HG03565 (cell line): ENCODE measurements around the gene DAZAP1.
A peak's percentile ranks its signal among the peaks of the same experiment; 100 is the strongest.
"Not testable (repeated sequence)": the region's sequence is repeated elsewhere in the genome, so short reads cannot be mapped to it uniquely, and the experiment has no call there.

Experiments used
- ATAC-seq: cut with Tn5 transposase; IDR thresholded peaks from one replicate; pipeline ENCODE4 v1.9.1; 2021; ENCODE audit warnings: mild to moderate bottlenecking, moderate library complexity; ENCODE audit not compliant: unreplicated experiment

The DAZAP1 gene

DNA sequence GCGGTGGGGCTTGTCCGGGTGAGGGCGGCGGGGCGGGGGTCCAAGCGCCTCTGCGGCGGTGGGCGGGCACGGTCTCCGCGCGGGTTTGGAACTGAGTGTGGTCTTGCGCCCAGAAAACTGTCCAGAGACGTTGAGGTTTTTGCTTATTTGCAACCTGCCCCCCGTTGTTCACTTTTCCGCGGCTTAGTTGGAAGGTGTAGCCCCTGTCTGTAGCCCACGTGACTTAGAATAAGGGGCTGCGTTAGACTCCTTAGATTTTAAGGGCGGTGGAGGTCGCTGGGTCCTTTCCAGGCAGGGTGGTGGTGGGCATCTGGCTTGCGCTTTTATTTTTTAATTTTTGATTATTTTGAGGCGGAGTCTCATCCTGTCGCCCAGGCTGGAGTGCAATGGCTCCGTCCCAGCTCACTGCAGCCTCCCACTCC, 31.6 kb downstream of the DAZAP1 start:
- no peak for ATAC-seq

DNA sequence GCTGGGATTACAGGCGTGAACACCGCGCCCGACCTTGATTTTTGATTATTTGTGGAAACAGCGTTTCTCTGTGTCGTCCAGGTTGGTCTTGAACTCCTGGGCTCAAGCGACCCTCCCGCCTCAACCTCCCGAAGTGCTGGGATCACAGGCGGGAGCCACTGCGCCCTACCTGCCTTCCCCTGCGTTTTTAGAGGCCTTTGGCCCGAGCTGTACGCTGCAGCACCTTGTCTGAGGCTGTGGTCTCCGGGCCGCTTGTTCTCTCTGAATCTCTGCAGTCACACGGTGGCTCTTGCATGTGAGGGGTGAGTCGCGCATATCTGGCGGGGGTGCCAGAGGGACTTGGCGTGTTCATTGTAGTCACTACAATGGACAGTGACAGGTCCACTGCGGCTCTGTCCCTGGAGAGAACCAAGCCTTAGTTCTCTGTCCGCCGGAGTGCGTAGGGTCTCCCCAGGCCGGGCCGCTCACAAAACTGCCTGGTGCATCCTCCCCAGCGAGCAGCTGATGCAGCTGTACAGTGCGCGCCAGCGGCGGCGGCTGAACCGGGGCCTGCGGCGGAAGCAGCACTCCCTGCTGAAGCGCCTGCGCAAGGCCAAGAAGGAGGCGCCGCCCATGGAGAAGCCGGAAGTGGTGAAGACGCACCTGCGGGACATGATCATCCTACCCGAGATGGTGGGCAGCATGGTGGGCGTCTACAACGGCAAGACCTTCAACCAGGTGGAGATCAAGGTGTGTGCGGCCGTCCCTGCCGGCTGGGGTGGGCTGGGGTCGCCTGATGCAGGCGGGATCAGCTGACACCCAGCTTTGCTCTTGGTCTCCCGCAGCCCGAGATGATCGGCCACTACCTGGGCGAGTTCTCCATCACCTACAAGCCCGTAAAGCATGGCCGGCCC, 32.4 kb downstream of the DAZAP1 start:
- not testable (repeated sequence) for ATAC-seq

DNA sequence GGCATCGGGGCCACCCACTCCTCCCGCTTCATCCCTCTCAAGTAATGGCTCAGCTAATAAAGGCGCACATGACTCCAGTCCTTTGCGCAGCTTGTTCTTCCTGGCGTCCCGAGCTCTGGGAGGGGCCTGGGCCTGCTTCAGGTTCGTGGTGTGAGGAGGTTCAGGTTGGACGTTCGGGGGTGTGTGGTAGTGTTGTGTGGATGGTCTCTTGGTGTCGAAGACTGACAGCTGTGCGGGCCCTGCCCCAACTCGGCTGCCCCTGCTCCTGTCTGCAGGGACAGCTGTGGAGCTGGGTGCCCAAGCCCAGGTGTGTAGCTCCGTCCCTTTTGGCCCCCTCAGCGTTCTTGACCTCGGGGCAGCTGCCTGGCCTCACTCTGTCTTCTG, 33.0 kb downstream of the DAZAP1 start:
- ATAC-seq, result no peak

DNA sequence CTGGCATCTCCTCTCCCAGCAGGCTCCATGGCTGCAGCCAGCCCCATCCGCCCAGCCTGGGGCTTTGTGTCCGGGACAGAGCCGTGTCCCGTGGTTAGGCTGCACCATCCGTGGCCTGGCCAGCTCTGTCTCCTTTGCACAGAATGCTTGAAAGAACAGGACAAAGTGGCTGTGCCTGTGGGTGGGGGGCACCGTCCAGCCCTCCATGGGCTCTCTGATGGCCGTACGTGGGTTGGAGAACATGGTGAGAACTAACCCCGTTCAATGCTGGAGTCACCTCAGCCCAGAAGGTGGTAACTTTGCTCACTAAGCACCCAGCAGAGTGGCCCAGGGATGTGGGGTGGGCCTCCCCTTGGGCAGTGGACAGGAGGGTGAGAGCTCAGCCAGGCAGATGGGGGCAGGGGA, 33.6 kb downstream of the DAZAP1 start:
- ATAC-seq, result no peak

DNA sequence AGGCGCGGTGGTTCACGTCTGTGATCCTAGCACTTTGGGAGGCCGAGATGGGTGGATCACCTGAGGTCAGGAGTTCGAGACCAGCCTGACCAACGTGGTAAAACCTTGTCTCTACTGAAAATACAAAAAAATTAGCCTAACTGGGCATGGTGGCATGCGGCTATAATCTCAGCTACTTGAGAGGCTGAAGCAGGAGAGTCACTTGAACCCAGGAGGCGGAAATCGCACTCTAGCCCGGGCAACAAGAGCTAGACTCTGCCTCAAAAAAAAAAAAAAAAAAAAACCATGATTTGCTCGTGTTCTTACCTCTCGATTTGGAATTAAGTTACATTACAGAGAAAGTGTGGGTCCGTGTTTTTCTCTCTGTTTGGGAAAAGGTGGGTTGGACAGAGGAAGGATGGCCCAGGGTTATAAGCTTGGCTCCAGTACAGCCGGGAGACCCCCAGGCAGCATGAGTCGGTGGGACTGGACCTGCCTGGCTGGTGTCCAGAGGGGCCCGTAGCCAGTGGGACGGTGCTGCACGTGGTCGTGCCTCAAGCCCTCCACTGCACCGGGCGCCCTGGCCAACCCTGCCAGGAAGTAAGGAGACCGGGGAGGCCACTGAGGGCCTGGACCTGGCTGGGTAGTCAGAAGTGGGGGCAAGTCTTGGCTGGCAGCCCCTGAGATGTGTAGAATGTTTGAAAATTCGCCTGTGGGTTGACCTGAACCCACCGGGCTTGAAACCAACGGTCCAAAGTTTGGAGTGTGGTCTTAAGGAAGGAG, 34.5 kb downstream of the DAZAP1 start:
- no peak for ATAC-seq

DNA sequence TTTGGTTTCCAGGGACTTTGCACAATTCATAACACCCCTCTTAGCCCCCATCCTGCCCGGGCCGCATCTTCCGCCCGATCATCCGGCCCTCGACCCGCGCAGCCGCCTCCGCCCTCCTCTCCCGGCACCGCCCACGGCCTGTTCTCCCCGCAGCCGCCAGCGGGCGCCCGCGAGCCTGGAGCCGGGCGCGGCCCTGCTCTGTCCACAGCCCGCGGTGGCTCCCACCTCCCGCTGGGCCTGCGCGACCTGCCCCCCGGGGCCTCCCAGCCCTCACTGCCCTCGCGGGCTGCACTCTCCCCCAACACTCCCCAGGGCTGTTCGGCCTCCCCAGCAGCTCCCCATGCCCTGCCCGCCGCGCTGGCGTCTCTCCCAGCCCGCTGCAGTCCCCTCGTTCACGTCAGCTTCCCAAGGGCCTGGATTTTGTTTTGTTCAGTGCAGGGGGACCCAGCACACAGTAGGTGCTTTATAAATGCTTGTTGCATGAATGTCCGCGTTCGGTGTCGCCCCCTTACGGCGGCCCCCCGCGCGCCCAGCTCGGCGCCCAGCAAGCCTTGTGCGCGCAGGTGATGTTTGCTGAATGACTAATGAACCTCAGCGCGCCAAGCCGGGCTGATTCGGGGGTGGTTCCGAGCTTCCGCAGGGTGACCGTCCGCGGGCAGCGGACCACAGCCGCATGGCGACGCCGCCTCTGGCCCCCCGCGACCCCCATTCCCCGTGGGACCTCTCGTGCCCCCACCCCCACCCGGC, 38.0 kb downstream of the DAZAP1 start:
- ATAC-seq, result peak; percentile 52

DNA sequence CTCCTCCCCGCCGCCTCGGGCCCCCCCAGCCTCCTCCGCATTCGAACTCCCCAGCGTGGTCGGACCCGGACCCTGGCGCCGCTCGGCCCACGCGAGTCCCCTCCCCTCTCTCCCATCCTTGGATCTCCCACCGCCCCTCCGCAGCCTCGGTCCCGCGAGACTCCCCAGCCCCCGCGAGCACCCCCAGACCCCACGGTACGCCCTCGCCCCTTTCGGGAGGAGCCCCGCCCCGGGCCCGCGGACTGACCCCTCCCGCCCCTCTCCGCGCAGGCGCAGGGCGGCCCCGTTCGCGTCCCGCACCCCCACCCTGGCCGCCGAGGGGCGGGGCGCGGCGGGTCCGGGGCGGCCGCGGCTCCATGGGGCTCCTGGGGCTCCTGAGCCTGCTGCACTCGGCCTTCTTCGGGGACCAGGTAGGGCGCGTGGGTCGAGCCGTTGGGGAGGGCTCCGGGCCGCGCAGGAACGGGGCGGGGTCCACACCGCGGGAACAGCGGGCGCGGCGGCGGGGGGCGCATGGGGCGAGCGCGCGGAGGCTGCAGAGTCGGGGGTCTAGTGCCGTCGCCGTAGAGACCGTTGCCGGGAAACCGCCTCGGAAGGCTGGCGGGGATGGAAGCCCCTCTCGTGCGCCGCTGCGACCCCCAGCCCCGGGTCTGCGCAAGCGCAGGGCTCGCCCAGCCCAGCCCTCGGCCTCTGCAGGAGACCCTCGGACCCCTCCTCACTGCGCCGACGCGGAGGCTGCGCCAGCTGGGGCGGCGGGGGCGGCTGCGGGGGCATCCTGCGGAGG, 38.7 kb downstream of the DAZAP1 start:
- ATAC-seq, result no peak

DNA sequence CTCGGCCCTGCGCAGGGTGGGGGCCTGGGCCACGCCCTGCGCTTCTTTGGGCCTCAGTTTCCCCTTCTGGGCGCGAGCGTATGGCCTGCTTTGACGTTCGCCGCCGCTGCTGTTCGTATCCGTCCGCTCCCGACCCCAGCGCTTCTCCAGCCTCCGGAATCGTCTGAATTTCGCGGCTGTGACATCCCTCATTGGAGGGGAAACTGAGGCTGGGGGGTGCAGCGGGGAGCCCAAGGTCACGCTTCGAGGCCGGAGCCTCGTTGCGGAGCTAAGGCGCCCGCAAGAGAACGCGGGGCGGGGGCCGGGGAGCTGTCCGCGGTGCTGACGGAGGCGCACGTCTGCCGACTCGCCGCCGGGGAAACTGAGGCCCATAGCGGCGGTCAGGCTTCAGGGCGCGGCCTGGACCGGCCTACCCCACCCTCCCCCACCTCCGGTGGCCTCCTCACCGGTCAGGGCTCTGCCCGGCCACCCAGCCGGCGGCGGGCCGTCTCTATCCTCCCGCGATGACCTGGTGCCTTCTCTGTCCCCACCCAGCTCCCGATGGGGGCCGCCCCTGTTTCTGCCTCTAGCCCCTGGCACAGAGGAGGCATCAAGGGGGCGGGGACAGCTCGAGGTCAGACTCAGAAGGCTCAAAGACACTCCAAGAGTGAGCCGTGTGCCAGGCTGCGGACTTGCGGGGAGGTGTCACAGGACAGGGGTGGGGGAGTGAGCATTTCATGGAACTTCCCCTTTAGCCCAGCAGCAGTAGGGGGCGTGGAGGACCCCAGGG, 39.5 kb downstream of the DAZAP1 start:
- ATAC-seq, result no peak

DNA sequence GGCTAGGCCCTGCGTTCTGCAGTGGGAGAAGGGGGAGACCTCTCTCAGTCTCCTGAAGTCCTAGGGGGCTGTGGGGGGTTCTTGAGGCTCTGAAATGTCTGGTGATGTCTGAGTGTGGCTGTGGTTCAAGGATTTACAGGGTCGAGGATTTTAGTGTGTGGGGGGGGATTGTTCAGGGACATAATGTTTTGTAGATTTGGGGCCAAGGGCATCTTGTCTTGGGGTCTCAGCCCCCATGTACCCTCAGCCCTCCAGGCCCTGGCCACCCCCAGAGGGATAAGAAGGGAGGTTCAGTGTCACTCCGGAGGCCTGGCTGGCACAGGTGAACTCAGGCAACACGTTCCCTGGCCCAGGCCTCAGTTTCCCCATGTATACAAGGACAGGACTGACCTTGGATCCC, 40.1 kb downstream of the DAZAP1 start:
- no peak for ATAC-seq

DNA sequence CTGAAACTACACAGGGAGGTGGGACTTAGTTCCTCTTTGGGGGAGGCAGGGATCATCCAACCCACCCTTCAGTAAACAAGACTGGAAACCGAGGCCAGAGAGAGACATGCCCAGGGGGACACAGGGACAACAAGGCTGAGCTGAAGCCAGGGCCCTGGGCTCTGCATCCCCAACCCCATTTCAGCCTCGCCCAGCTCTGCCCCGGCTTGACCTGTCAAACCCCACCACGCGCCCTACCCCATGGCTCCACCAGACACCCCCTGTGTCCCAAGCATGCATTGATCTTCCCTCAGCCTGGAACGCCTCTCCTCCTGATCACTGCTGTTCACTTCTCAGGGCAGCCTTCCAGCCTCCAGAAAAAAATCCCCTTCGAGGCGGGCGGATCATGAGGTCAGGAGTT, 40.6 kb downstream of the DAZAP1 start:
- no peak for ATAC-seq

DNA sequence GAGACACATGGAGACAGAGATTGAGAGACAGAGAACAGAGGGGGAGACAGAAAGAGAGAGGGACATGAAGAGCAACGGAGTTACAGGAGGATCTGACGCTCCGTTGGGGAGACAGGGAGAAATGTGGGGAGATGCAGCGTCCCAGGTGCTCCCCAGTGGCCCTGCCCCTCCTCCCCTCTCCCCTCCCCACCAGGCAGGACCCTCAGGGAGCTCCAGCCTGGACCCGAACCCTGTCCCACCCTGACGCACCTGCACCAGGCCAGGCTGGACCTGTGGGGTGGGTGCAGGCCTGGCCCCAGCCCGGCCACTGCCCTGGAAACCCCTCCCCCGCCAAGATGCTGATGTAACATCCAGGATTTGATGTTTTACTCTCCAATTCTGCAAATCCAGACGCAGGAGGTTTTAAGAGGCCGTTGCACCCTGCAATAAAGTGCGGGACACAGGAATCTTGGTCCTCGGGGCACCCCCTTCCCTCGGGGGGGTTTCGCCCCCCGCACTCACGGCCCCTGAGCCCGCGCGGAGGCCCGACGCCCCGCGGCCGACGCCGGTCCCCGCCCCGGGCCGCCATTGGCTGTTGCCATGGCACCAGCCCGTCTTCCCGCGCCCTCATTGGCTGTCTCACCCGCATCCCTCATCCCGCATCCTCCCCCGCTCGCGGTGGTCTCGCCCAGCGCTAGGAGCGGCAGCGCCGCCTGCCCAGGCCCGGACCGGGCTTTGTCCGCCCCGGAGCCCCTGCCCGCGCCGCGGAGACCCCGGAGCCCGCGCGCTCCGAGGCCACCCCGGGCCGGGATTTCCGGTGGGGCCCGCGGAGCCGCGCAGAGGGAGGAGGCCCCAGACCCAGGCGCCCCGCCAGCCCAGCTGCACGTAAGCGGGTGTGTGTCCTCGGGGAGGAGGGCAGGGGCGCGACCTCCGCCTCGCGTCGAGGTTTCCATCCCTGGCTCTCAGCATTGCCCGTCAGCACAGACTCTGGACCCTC, 42.4 kb downstream of the DAZAP1 start, which contains the start of gene APC2:
APC2 (plus strand) TSS at position 655 of the 976 bp plus-strand sequence. CDS start 2,881 bp downstream, outside the sequence.
- ATAC-seq, result no peak

DNA sequence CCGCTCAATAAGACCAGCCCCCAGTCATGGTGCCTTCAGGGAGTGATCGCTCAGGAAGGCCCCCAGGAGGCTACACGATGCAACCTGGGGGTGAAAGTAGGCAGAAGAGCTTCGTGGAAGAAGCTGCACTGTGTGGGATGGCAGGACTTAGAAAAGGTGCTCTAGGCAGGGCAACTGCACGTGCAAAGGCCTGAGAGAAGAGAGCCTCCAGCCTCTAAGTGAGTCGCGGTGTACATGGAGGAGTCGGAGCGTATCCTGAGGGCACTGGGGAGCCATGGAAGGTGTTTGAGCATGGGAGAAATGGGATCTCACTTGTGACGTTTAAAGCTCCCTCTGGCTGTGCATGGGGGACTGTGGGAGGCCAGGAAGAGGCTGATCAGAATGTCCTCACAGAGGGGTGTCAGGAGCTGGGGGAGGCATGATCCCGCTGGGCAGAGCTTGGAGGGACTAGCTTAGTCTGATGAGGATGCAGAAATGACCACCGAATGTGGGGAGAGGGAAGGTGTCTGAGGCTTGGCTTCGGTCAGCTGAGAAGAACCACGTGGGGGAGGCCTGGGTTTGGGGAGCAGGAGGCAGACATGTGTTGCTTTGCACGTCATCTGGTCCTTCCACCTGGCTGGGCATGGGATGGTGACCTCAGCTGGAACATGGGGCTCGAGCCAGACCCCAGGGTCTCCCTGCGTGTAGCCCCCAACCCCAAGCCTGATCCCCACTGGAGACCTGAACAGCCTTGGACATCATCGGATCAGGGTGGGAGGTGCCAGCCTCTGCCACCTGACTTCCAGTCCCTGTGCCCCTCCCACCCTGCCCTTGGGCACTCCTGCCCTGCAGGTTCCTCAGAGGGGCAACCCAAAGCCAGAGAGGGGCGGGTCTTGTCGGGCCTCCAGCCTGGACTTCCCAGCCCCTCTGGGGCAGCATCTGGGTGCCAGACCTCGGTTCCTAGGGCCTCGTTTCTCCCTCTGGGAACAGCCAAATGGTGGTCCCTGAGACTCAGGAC, 43.6 kb downstream of the DAZAP1 start:
- no peak for ATAC-seq

DNA sequence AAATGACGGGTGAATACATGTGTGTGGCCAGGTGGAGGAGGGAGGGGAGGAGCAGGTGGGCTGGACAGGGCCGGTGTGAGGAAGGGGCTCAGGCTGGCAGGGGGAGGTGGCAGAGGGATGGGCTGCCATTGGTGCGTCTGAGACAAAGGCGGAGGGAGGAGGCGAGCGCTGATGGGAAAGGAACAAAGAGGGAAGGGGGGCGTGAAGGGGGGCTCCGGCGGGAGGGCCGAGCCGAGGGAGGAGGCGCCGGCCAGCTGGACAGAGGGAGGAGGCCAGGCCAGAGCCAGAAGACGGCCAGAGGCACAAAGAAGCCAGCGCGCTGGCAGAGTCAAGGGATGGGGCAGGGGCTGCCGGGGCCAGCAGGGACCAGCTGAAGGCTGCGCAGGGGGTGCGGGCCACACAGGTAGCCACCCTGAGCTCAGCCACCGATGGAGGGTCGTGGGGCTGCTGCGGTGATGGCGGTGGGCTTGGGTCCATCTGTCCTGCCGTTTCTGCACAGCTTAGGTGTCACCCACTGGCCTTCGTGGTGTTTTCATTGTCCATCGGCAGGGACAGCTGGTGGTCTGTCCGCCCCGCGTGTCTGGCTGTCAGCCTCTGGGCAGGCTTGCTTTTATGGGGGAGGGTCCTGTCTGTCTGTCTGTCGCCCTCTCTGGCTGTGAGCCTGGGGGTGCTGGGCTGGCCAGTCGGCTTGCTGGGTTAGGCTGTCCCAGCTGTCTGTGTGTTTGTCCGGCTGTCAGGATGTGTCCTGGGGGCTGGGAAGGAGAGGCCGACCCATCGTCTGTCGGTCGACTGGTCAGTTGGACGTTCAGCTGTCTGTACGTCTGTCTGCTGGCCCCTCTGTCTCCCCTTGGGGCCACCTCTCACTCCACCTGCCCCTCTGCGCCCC, 44.8 kb downstream of the DAZAP1 start:
- no peak for ATAC-seq

DNA sequence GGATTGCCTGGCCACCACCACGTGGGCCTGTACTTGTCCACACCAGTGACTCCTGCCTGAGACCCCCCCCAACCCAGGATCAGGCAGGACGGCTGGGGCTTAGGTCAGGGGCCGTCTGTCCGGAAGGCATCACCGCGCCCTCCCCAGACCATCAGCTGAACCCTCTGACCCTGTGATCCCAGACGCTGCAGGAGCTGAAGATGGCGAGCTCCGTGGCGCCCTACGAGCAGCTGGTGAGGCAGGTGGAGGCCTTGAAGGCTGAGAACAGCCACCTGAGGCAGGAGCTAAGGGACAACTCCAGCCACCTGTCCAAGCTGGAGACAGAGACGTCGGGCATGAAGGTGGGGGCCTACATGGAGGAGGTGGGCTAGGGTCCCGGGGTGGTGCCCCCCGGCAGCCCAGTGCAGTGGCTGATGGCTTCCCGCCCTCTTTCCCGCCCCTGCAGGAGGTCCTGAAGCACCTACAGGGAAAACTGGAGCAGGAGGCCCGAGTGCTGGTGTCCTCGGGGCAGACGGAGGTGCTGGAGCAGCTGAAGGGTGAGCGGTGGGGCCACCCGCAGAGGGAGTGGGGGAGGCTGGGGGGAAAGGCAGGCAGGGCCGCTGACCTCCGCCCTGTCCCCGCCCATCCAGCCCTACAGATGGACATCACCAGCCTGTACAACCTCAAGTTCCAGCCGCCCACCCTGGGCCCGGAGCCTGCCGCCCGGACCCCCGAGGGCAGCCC, 45.6 kb downstream of the DAZAP1 start:
- no peak for ATAC-seq

DNA sequence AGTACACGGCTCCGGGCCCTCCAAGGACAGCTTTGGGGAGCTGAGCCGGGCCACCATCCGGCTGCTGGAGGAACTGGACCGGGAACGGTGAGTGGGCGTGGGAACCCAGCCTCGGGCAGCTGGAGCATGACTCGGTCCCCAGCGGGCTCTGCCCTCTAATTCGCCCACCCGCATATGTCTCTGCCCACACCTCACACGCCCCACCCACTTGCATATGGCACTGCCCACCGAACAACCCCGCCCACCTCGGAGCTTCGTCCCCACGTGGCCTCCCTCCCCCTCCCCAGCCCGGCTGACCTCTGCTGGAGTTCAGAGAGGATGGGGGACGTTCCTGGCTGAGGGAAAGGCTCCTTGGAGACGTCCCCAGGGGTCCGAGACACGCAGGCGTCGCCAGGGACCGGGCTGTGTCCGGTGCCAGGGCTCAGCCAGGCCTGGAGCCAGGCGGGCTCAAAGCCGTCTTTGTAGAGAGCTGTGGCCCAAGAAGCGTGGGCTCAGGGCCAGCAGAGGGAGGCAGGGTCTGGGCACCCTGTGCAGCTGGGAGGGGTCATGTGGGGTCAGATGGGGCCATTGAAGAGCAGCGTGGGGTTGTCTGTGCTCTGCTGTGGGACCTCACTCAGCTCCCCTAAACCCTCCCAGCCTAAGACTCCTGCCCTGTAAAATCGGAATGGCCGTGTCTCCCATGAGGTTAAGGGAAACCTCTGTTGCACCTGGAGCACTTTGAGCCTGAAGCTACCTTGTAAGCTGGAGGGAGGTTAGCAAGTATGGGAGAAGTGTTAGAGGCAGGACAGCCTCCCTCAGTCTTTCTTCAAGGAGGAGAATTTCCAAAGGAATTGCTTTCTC, 46.4 kb downstream of the DAZAP1 start:
- ATAC-seq, result no peak
